ENCODE data around the gene RPH3AL.
"Not testable (repeated sequence)": the region's sequence is repeated elsewhere in the genome, so short reads cannot be mapped to it uniquely, and the experiment has no call there.

Gene RPH3AL

DNA sequence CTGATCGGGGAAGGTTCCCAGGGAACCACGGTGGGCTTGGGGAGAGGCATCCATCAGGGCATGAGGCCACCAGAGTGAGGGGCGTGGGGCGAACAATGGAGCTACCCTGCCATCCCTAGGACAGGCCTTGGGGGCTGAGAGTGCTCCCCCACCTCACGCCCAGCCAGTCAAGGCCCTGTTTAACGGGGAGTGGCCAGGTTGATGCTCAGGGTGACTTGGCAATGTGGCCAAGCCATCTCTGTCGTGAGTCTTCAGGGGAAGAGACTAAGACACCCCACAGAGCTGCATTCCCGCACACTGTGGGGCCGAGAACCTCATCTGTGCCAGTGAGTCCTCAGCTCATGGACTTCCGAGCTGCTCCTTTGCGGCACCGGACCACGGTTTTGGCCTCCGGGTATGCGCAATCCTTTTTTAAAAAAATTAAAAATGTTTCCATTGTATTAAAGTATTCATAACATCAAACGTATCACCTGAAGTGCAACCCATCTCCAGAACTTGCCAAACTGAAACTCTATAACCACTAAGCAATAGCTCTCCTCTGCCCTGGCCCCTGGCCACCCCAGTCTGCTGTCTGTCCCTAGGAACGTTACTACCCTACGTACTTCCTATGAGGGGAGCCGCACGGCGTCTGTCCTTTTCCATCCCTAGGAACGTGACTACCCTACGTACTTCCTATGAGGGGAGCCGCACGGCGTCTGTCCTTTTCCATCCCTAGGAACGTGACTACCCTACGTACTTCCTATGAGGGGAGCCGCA, 99.3 kb downstream of the RPH3AL start:
- DNase-seq, result no peak

DNA sequence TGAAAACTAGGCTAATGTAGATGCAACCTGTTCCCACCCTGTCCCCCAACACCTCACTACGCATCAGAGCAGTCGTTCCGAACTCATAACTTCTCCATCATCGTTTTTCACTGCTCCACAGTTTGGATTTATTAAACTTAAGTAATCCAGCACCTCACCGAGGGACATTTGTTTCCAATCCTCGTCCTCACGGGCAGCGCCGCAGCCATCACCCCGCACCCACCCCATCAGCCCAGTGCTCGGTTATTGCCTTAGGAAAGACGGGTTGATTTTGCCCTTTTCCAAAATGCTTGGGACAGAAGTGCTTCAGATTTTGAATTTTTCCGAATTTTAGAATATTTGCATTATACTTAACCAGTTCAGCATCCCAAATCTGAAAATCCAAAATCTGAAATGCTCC, 100.2 kb downstream of the RPH3AL start:
- no peak for DNase-seq

DNA sequence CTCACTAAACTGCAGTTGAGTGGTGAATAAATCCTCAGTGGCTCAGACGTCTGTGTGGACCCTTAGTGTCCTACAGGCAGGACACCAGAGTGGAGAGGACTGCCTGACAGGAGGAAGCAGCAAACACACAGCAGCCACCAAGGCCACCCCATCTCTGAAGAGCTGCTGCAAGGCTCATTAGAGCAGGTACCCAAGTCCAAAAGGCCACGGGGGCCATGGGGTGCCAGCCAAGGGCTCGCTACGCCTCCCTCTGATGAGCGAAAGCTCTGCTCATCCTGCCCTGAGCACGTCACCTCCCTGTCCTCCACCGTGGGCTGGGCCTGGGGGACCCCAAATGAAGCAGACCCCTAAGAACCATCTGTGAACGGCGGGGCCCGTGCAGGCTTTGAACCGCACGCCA, 101.1 kb downstream of the RPH3AL start:
- no peak for DNase-seq

DNA sequence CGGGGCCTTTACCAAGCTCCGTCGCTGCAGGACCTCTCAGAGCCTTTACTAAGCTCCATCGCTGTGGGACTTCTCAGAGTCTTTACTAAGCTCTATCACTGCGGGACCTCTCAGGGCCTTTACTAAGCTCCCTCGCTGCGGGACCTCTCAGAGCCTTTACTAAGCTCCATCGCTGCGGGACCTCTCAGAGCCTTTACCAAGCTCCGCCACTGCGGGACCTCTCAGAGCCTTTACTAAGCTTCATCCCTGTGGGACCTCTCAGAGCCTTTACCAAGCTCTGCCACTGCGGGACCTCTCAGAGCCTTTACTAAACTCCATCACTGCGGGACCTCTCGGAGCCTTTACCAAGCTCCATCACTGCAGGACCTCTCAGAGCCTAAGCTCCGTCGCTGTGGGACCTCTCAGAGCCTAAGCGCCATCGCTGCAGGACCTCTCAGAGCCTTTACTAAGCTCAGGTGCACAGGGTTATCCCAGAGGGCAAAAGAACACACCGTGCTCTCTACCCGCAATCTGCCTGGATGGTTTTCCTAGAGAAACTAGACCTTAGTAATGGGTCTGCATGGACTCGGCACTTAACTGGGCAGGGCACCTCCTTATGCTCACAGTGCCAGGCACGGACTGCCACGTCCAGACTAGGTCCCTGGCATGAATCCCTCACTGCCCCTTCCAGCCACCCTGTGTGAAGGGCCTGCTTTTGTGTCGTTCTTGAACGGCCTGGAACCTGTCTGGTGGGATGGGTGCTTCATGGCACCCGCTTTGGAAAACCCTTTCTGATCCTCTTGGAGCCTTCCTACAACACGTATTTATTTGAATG, 101.9 kb downstream of the RPH3AL start:
- no peak for DNase-seq

DNA sequence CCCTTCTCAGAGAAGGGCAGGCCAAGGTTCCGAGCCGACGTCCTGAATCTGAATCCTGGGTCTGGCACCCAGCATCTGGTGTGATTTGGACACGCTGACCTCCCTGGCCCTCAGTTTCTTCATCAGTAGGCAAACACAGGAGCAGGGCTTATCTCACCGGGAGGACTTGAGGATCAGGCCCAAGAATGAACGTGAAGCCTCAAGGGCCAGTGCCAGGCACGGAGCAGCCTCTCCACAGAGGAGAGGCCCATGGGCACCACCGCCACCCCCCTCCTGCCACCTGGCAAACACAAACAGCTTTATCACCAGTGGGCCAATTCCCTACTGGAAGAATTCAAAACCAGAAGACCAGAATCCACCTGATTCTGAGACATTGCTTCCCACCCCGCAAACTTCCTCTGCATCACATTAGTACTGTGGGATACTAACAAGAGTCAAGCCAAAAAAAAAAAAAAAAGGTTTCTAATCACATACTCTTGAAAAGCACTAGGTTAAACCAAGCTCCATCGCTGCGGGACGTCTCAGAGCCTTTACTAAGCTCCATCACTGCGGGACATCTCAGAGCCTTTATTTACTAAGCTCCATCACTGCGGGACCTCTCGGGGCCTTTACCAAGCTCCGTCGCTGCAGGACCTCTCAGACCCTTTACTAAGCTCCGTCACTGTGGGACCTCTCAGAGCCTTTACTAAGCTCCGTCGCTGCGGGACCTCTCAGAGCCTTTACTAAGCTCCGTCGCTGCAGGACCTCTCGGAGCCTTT, 103.2 kb downstream of the RPH3AL start:
- no peak for DNase-seq

DNA sequence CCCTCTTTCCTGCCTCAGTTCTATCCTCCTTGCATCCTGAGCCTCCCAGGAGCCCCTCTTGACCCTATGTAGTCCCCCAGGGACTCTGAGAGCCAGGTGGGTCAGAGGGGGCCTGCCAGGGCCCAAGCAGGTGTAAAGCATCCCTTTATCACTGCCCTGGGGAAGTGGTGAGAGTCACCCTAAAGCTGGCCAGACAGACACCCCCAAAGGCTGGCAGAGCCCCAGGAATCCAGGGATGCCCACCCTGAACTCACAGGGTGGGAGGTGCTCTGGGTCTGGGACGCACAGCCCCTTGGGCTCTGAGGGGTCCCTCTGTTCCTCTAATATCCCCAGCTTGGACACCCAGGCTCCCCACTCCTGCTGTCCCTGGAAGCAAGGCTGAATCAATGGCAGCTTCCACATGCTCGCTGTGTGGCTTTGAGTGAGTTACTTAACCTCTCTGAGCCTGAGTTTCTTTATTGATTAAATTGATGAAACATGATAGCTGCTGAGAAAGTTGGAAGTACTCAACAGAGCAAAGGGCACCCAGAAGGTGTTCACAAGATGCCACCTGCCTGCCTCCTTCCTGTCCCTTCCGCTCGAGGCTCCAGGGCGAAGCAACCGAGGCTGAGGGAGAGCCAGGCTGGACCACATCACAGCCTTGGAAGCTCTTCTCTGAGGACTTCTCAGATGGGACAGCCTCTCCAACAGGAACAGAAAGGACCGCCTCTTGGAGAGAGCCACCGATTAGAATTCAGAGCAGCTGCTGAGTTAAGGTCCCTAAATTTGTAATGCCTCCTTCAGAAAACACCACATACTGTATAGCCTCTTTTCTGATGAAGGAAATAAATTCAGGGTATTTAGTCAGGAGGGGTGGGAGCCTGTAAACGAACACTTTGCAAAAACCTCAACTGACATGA, 104.0 kb downstream of the RPH3AL start:
- no peak for DNase-seq

DNA sequence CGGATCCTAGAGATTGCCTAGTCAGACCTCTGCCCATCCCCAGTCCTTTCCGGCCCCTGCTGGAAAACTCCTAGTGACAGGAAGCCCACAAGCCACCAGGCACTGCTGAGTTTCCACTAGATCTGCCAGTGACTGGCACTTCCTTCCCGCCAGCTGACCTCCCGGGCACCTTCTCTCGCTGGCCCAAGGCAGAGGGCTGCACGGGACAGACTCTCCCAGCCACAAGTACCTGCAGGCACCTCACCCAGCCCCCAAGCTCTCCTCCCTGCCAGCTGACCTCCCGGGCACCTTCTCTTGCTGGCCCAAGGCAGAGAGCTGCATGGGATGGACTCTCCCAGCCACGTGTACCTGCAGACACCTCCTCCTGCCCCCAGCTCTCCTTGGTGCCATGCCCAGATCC, 104.8 kb downstream of the RPH3AL start:
- no peak for DNase-seq

DNA sequence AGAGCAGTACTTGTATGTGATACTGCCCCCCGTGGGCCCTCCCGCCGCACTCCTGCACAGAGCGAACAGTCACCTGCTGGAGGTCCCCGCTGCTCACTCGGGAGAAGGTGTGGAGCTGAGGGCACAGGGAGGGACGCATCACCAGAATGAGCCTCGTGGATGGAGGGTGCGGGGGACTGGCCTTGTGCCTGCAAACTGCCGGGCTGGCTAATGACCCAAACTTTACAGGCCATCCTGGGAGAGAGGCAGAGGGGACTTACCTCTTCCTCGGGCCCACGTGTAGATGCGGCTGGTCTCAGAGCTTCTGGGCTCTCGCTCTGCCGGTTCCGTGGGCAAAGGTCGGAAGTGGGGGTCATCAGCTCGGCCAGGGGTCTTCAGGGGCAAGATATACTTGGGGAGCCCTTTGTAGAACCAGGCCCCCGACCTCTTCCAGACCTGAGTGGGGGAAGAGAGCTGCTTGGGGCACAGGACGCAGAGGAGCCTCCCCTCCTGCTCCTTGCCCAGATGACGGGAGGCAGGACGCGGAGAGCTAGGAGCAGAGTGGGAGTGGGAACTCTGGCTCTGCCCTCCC, 105.7 kb downstream of the RPH3AL start:
- DNase-seq, result no peak

DNA sequence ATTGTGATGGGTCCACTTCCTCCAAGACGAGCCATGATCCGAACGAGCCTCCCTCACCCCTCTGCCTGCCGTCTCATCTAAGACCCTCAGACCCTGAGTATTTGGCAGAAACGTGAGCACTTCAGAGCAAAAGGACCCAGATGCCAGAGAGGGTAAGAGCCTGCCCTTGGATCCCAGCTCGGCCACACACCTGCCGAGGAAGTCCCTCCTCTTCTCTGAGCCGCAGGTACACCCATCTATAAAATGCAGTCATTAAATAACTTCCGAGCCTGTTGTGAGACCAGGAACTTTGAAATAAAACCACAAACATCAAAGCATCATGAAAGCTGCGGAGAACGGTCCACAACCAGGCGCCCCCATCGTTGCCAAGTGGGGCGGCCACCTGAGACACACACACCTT, 106.4 kb downstream of the RPH3AL start:
- DNase-seq, result no peak

DNA sequence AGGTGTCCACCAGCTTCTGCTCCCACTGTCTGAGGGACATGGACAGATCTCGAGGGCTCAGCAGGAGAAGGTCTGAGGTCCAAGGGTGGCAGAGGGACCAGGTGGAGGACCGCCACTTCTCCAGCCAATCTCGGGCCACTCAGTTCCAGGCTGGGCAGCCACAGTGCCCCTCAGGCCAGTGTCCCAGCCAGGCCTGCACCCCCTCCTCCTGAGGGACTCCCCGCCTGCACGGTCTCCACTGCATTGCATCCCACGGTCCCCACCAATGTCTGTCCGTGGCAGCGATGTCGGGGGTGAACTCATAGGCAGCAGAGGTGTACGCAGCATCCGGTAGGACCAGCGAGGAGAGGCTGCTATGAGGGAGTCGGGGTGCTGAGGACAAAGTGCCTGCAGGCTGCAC, 107.0 kb downstream of the RPH3AL start:
- DNase-seq, result no peak

DNA sequence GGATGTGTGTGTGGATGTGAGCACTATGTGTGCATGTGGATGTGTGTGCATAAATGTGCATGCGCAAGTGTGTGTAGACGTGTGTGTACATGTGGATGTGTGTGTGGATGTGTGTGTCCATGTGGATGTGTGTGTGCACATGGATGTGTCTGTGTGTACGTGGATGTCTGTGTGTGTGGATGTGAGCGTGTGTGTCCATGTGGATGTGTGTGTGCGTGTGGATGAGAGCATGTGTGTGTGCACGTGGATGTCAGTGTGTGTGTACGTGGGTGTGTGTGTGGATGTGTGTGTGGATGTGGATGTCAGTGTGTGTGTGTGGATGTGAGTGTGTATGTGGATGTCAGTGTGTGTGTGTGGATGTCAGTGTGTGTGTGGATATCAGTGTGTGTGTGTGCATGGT, 107.6 kb downstream of the RPH3AL start:
- DNase-seq, result no peak

DNA sequence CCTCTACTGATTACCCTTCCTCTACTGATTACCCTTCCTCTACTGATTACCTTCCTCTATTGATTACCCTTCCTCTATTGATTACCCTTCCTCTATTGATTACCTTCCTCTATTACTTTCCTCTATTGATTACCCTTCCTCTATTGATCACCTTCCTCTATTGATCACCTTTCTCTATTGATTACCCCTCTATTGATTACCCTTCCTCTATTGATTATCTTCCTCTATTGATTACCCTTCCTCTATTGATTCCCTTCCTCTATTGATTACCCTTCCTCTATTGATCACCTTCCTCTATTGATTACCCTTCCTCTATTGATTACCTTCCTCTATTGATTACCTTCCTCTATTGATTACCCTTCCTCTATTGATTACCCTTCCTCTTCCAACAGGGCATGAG, 108.7 kb downstream of the RPH3AL start:
- DNase-seq, result not testable (repeated sequence)

DNA sequence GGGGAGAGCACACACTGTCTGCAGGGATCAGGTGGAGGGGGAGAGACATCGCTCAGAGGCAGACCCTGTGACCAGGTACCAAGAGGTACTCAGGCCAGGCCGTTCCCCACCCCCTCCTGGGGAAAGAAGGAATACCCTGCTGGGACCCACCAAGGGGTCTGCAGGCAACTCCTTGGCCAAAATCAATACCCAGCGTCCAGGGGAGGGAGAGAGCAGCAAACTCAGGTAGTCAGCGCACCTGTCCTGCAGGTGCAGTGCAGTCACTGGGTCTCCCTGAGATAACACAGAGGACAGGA, 113.7 kb downstream of the RPH3AL start:
- DNase-seq, result no peak

DNA sequence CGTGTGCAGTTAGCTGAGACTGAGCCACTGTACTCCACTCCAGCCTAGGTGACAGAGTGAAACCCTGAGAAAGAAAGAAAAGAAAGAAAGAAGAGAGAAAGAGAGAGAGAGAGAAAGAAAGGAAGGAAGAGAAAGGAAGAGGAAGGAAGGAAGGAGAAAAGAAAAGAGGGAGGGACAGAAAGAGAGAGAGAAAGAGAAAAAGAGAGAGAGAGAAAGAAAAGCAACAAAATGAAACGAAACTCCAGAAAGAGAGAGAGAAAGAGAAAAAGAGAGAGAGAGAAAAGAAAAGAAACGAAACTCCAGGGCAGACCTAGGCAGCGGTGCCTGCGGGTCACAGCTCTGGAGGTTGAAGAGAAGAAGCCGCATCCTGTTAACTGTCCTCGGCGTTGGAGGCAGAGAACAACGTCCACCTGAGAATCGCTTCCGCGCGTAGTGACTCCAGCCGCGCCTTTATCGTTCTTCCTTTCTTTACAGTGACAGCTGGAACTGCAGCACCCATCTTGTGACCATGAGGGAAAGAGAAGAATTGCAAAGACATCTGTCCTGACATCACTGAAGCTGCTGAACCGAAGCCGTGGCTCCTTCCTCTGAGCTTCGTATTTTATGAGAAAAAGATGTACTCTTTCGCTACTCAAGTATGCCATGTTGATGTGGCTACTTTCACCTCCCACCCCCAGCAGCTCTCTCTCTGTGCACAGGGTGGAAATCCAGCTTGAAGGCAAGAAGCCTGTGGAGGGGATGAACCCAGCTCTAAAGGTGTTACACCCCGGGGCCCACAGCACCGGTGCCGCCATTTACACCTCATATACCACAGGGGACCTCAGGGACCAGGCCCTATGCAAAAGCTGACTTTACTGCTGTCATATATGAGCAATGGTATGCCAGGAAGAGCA, 114.3 kb downstream of the RPH3AL start:
- no peak for DNase-seq

DNA sequence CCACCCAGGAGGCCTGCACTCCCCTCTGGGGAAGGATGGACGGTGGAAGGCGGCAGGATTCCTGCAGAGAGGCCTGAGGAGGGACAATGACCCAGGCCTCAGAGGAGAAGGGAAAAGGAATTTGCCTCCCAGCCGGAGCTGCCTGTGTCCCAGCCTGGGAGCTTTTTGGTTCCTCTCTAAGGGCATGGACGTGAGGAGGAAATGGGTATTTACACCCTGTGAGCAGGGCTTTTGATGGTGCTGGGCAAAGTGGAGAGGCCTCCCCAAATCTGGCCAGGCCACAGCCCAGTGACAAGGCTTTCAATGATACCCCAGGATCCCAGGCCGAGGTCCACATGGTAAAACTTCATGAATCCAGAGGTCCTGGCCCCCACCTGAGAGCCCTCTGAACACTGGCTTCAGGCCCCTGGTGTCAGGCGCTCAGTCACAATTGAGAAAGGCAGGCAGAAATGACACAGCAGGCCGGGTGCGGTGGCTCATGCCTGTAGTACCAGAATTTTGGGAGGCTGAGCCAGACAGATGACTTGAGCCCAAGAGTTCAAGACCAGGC, 115.1 kb downstream of the RPH3AL start:
- DNase-seq, result no peak

DNA sequence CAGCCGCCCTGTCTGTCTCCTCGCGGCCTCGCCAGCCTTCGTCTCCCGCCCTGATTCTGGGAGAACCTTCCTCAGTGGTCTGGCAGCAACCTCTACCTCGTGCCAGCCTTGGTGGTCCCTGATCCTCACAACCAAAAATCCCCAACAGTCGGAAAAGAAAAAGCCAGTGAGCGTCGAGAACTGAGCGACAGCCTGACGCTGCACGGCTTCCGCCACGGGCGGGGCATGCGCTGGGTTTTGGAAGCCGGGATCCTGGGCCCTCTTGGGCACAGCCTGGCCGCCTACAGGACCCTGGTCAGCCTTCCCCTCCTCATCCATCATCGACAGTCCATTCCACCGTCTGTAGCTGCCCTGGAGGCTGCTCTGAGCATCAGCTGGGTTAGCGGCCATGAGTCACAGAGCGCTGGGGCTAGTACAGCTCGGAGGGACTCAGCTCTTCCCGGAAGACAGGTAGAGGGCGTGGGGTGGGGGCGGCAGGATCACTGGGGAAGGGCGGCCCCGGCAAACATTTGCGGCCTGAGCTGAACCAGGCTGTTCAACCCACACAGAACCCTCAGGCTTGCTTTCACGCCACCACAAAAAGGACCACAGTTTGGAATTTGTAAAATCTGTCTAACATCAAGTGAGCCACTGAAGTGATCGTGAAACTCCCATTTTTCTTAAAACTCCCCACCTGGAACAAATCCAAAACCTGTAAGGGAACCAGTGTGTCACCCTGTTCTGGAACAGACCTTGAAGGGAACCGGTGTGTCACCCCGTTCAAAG, 115.8 kb downstream of the RPH3AL start:
- no peak for DNase-seq

DNA sequence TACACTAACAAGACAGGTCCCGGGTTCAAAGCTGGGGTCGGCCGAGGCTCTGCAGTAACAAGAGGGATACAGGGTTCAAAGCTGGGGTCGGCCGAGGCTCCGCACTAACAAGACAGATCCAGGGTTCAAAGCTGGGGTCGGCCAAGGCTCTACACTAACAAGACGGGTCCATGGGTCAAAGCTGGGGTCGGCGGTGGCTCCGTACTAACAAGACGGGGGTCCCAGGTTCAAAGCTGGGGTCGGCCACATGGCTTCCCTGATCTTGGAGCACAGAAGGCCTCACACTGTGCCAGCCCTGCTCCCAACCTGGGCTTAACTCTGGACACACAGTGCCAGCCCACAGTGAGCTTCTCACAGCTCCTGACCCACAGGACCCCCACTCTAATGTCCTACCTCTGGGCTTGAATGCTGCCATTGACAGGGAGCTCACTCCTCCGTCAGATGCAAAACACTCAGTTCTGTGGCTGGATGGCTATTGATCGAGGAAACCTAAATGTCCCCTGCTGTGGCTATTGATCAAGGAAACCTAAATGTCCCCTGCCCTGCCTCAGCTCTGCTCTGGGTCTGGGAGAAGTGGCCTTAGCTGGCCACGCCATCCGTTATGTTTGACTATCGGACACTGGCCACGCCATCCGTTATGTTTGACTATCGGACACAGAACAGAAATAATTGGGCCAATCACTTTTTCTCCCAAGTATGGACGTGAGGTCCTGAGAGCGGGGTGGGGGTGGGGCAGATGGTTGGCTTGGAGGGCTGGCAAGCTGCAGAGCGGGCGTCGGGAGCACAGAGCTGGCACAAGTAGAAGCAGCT, 116.6 kb downstream of the RPH3AL start:
- DNase-seq, result no peak

DNA sequence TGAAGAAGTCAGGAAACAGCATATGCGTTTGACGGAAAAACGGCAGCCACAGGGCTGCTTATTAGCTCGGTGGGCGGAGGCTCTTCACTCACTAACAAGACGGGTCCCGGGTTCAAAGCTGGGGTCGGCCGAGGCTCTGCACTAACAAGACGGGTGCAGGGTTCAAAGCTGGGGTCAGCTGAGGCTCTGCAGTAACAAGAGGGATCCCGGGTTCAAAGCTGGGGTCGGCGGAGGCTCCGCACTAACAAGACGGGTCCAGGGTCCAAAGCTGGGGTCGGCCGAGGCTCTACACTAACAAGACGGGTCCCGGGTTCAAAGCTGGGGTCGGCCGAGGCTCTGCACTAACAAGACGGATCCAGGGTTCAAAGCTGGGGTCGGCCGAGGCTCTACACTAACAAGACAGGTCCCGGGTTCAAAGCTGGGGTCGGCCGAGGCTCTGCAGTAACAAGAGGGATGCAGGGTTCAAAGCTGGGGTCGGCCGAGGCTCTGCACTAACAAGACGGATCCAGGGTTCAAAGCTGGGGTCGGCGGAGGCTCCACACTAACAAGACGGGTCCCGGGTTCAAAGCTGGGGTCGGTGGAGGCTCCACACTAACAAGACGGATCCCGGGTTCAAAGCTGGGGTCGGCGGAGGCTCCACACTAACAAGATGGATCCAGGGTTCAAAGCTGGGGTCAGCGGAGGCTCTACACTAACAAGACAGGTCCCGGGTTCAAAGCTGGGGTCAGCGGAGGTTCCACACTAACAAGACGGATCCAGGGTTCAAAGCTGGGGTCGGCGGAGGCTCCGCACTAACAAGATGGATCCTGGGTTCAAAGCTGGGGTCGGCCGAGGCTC, 117.4 kb downstream of the RPH3AL start:
- DNase-seq, result not testable (repeated sequence)
